ENCODE data around the gene MRPL17. TPM values are rescaled to one million over a fixed set of nuclear protein-coding genes. Genes with fewer than 3 reads are reported as not detected.
"Not testable (repeated sequence)": the region's sequence is repeated elsewhere in the genome, so short reads cannot be mapped to it uniquely, and the experiment has no call there.

The MRPL17 gene
- 10 to 100 TPM in 5 of 6 donors, 1 to 10 TPM in 1; 9.7 to 16.0 (median 11.7) TPM for polyA plus RNA-seq (ENCODE audit: low read depth in 6 of 6)

- peaks cover 24 to 40% (median 32%) of the 10 kb centered on the region in 3 donors for H3K4me1 Mint-ChIP-seq
- no peaks in the 10 kb centered on the region for H3K9me3 Mint-ChIP-seq
- ATAC-seq (ENCODE audit: low read depth in 2 of 2) (peak; percentile 90 to 91), DNase-seq (peak; percentile 96)
- peak within 1 kb of the TSS; percentile 95 to 99 (median 98) for H3K27ac Mint-ChIP-seq
- peaks cover 0 to 16% (median 0%) of the 10 kb centered on the region in 3 donors for H3K27me3 Mint-ChIP-seq
- peak within 1 kb of the TSS; percentile 96 to 100 (median 99) for H3K4me3 Mint-ChIP-seq
- no peaks in the 10 kb centered on the region for H3K36me3 Mint-ChIP-seq
Measured at GRCh38 chr11:6682936-6683861, at the start of gene MRPL17. TSS of gene MRPL17 (minus strand) at chr11:6683340. CDS start at chr11:6683296, 44 bp downstream.

- Mint-ChIP-seq H3K9me3 (peaks cover 2 to 14% (median 7%) of the 10 kb centered on the region in 7 donors), H3K4me1 (peaks cover 44 to 62% (median 48%) of the 10 kb centered on the region in 3 donors), H3K36me3 (peaks cover 29 to 34% of the 10 kb centered on the region in 2 donors), H3K4me3 (peak overlapping the region in 1 of 8 donors; percentile 36), H3K27me3 (no peaks in the 10 kb centered on the region), H3K27ac (peak overlapping the region; percentile 51 to 77 (median 74))
- ATAC-seq (ENCODE audit: low read depth in 2 of 2) (no peak), DNase-seq (no peak)
Measured at GRCh38 chr11:6727971-6728760, 45.0 kb upstream of the MRPL17 start.

GRCh38 chr11:6725386-6725896, 42.3 kb upstream of the MRPL17 start:
- Mint-ChIP-seq H3K36me3 (peaks cover 53 to 54% of the 10 kb centered on the region in 2 donors), H3K4me1 (peaks cover 62 to 71% (median 68%) of the 10 kb centered on the region in 3 donors), H3K27me3 (no peaks in the 10 kb centered on the region), H3K9me3 (peaks cover 4 to 15% (median 7%) of the 10 kb centered on the region in 7 donors), H3K4me3 (no peak overlapping the region), H3K27ac (peak overlapping the region in 3 of 6 donors; percentile 32 to 70 (median 69))
- DNase-seq (no peak), ATAC-seq (ENCODE audit: low read depth in 2 of 2) (no peak)

GRCh38 chr11:6724013-6724412, 40.9 kb upstream of the MRPL17 start:
- H3K4me1 Mint-ChIP-seq: peaks cover 67 to 72% (median 68%) of the 10 kb centered on the region in 3 donors
- H3K27me3 Mint-ChIP-seq: no peaks in the 10 kb centered on the region
- peaks cover 4 to 15% (median 7%) of the 10 kb centered on the region in 7 donors for H3K9me3 Mint-ChIP-seq
- no peak for DNase-seq
- no peak overlapping the region for H3K4me3 Mint-ChIP-seq
- H3K27ac Mint-ChIP-seq: no peak overlapping the region
- H3K36me3 Mint-ChIP-seq: peaks cover 60 to 63% of the 10 kb centered on the region in 2 donors
- ATAC-seq (ENCODE audit: low read depth in 2 of 2): no peak

- Mint-ChIP-seq H3K9me3 (peaks cover 0 to 8% (median 3%) of the 10 kb centered on the region in 7 donors), H3K27ac (peak overlapping the region in 3 of 6 donors; percentile 77 to 91 (median 90))
Measured at GRCh38 chr11:6721343-6721742, 38.2 kb upstream of the MRPL17 start.

GRCh38 chr11:6719576-6719975, 36.4 kb upstream of the MRPL17 start:
- Mint-ChIP-seq H3K9me3 (peaks cover 0 to 4% (median 0%) of the 10 kb centered on the region in 7 donors), H3K27ac (peak overlapping the region in 2 of 6 donors; percentile 54 to 58), H3K36me3 (peaks cover 43 to 50% of the 10 kb centered on the region in 2 donors), H3K4me1 (peaks cover 35 to 44% (median 37%) of the 10 kb centered on the region in 3 donors), H3K27me3 (no peaks in the 10 kb centered on the region), H3K4me3 (no peak overlapping the region)
- no peak for ATAC-seq (ENCODE audit: low read depth in 2 of 2)
- DNase-seq: no peak

More at GRCh38 chr11:6721343-6721742, 38.2 kb upstream of the MRPL17 start:
- Mint-ChIP-seq H3K4me3 (peak overlapping the region in 1 of 8 donors; percentile 17), H3K27me3 (no peaks in the 10 kb centered on the region), H3K36me3 (peaks cover 52 to 54% of the 10 kb centered on the region in 2 donors), H3K4me1 (peaks cover 43 to 59% (median 46%) of the 10 kb centered on the region in 3 donors)
- DNase-seq (no peak), ATAC-seq (ENCODE audit: low read depth in 2 of 2) (no peak)

GRCh38 chr11:6717426-6717825, 34.3 kb upstream of the MRPL17 start:
- peaks cover 19 to 39% (median 35%) of the 10 kb centered on the region in 3 donors for H3K4me1 Mint-ChIP-seq
- H3K27ac Mint-ChIP-seq: no peak overlapping the region
- no peak overlapping the region for H3K4me3 Mint-ChIP-seq
- no peak for DNase-seq
- H3K9me3 Mint-ChIP-seq: peaks cover 0 to 1% (median 0%) of the 10 kb centered on the region in 7 donors
- ATAC-seq (ENCODE audit: low read depth in 2 of 2): no peak
- H3K27me3 Mint-ChIP-seq: no peaks in the 10 kb centered on the region
- H3K36me3 Mint-ChIP-seq: peaks cover 32 to 35% of the 10 kb centered on the region in 2 donors

- peak overlapping the region in 1 of 6 donors; percentile 47 for H3K27ac Mint-ChIP-seq
- not testable (repeated sequence) for ATAC-seq (ENCODE audit: low read depth in 2 of 2); DNase-seq; H3K9me3 Mint-ChIP-seq; H3K27me3 Mint-ChIP-seq; H3K4me3 Mint-ChIP-seq
- H3K4me1 Mint-ChIP-seq: peaks cover 32 to 40% (median 33%) of the 10 kb centered on the region in 3 donors
- peaks cover 7 to 12% of the 10 kb centered on the region in 2 donors for H3K36me3 Mint-ChIP-seq
Measured at GRCh38 chr11:6711552-6711951, 28.4 kb upstream of the MRPL17 start.

GRCh38 chr11:6708876-6709275, 25.7 kb upstream of the MRPL17 start:
- ATAC-seq (ENCODE audit: low read depth in 2 of 2) (no peak), DNase-seq (no peak)
- peaks cover 0 to 7% (median 0%) of the 10 kb centered on the region in 7 donors for H3K9me3 Mint-ChIP-seq
- peak overlapping the region in 5 of 6 donors; percentile 81 to 93 (median 82) for H3K27ac Mint-ChIP-seq
- peaks cover 38 to 42% (median 41%) of the 10 kb centered on the region in 3 donors for H3K4me1 Mint-ChIP-seq
- H3K27me3 Mint-ChIP-seq: no peaks in the 10 kb centered on the region
- H3K36me3 Mint-ChIP-seq: peaks cover 7% of the 10 kb centered on the region in 2 donors
- peak overlapping the region in 1 of 8 donors; percentile 59 for H3K4me3 Mint-ChIP-seq

GRCh38 chr11:6705905-6706535, 22.9 kb upstream of the MRPL17 start:
- Mint-ChIP-seq H3K27ac (peak overlapping the region in 4 of 6 donors; percentile 60 to 77 (median 69)), H3K4me1 (peaks cover 31 to 38% (median 34%) of the 10 kb centered on the region in 3 donors)
- DNase-seq: peak; percentile 22

GRCh38 chr11:6703247-6704063, 20.3 kb upstream of the MRPL17 start:
- Mint-ChIP-seq H3K36me3 (no peaks in the 10 kb centered on the region), H3K27me3 (no peaks in the 10 kb centered on the region), H3K9me3 (no peaks in the 10 kb centered on the region), H3K4me1 (peaks cover 16 to 31% (median 17%) of the 10 kb centered on the region in 3 donors), H3K4me3 (no peak overlapping the region), H3K27ac (no peak overlapping the region)
- ATAC-seq (ENCODE audit: low read depth in 2 of 2) (peak in 1 of 2 donors; percentile 67), DNase-seq (no peak)

More at GRCh38 chr11:6705905-6706535, 22.9 kb upstream of the MRPL17 start:
- Mint-ChIP-seq H3K36me3 (no peaks in the 10 kb centered on the region), H3K9me3 (no peaks in the 10 kb centered on the region), H3K27me3 (no peaks in the 10 kb centered on the region), H3K4me3 (no peak overlapping the region)
- ATAC-seq (ENCODE audit: low read depth in 2 of 2): peak; percentile 25 to 61

GRCh38 chr11:6701955-6702354, 18.8 kb upstream of the MRPL17 start:
- peaks cover 12 to 25% (median 13%) of the 10 kb centered on the region in 3 donors for H3K4me1 Mint-ChIP-seq
- not testable (repeated sequence) for H3K27me3 Mint-ChIP-seq; H3K9me3 Mint-ChIP-seq; H3K27ac Mint-ChIP-seq; ATAC-seq (ENCODE audit: low read depth in 2 of 2); H3K36me3 Mint-ChIP-seq; DNase-seq; H3K4me3 Mint-ChIP-seq

Data from naive B cell (primary cell).